ENCODE data around the gene UBE2J2.

The UBE2J2 gene

GRCh38 chr1:1262758-1263157, 10.9 kb downstream of the UBE2J2 start:
- no peak overlapping the region for H3K9ac ChIP-seq
- no peaks in the 10 kb centered on the region for H4K20me1 ChIP-seq (ENCODE audit: insufficient read depth)
- no peaks in the 10 kb centered on the region for H3K27me3 ChIP-seq (ENCODE audit: insufficient read depth, low read depth)
- H3K36me3 ChIP-seq (ENCODE audit: insufficient read depth) = peaks cover 11% of the 10 kb centered on the region; the same call in 1 of the 2 replicates
- TF ChIP-seq CTCF (conservative IDR thresholded peaks at IDR 0.05; ENCODE audit: low read depth, low read length) = no peak
- H3K4me1 ChIP-seq (ENCODE audit: low read depth, poor library complexity, severe bottlenecking) = no peaks in the 10 kb centered on the region
- no peak overlapping the region for H3K4me3 ChIP-seq (IDR thresholded peaks at IDR 0.05; ENCODE audit: insufficient read depth, low read depth, low read length)
- H2AFZ ChIP-seq (ENCODE audit: low read depth) = no peak overlapping the region
- H3K79me2 ChIP-seq (ENCODE audit: insufficient read depth, low read depth) = peaks cover 10% of the 10 kb centered on the region; the same call in 1 of the 2 replicates
- no peak overlapping the region for H3K27ac ChIP-seq
- no peak overlapping the region for H3K4me2 ChIP-seq

GRCh38 chr1:1262071-1262470, 11.6 kb downstream of the UBE2J2 start:
- Histone ChIP-seq H2AFZ (ENCODE audit: low read depth) (no peak overlapping the region), H3K4me3 (IDR thresholded peaks at IDR 0.05; ENCODE audit: insufficient read depth, low read depth, low read length) (no peak overlapping the region), H3K27ac (no peak overlapping the region), H3K27me3 (ENCODE audit: insufficient read depth, low read depth) (no peaks in the 10 kb centered on the region), H3K36me3 (ENCODE audit: insufficient read depth) (peaks cover 11% of the 10 kb centered on the region; the same call in 1 of the 2 replicates), H3K79me2 (ENCODE audit: insufficient read depth, low read depth) (peaks cover 3% of the 10 kb centered on the region; the same call in 1 of the 2 replicates), H3K4me1 (ENCODE audit: low read depth, poor library complexity, severe bottlenecking) (no peaks in the 10 kb centered on the region), H3K9ac (no peak overlapping the region), H3K4me2 (no peak overlapping the region), H4K20me1 (ENCODE audit: insufficient read depth) (no peaks in the 10 kb centered on the region)
- TF ChIP-seq CTCF (conservative IDR thresholded peaks at IDR 0.05; ENCODE audit: low read depth, low read length) = no peak

GRCh38 chr1:1260843-1261560, 12.7 kb downstream of the UBE2J2 start:
- Histone ChIP-seq H3K27me3 (ENCODE audit: insufficient read depth, low read depth) (no peaks in the 10 kb centered on the region), H3K4me2 (no peak overlapping the region), H2AFZ (ENCODE audit: low read depth) (no peak overlapping the region), H3K4me1 (ENCODE audit: low read depth, poor library complexity, severe bottlenecking) (no peaks in the 10 kb centered on the region), H3K79me2 (ENCODE audit: insufficient read depth, low read depth) (no peaks in the 10 kb centered on the region; the same call in 1 of the 2 replicates), H3K27ac (no peak overlapping the region), H3K4me3 (IDR thresholded peaks at IDR 0.05; ENCODE audit: insufficient read depth, low read depth, low read length) (no peak overlapping the region), H3K36me3 (ENCODE audit: insufficient read depth) (peaks cover 7% of the 10 kb centered on the region; the same call in 1 of the 2 replicates), H4K20me1 (ENCODE audit: insufficient read depth) (no peaks in the 10 kb centered on the region), H3K9ac (no peak overlapping the region)
- no peak for TF ChIP-seq CTCF (conservative IDR thresholded peaks at IDR 0.05; ENCODE audit: low read depth, low read length)

- no peak overlapping the region for H2AFZ ChIP-seq (ENCODE audit: low read depth)
- H3K4me1 ChIP-seq (ENCODE audit: low read depth, poor library complexity, severe bottlenecking) = no peaks in the 10 kb centered on the region
- TF ChIP-seq CTCF (conservative IDR thresholded peaks at IDR 0.05; ENCODE audit: low read depth, low read length) = no peak
- H3K9ac ChIP-seq = no peak overlapping the region
- H3K4me3 ChIP-seq (IDR thresholded peaks at IDR 0.05; ENCODE audit: insufficient read depth, low read depth, low read length) = no peak overlapping the region
- H3K79me2 ChIP-seq (ENCODE audit: insufficient read depth, low read depth) = no peaks in the 10 kb centered on the region; the same call in 1 of the 2 replicates
- no peak overlapping the region for H3K4me2 ChIP-seq
- H3K36me3 ChIP-seq (ENCODE audit: insufficient read depth) = peaks cover 7% of the 10 kb centered on the region; the same call in 1 of the 2 replicates
- no peak overlapping the region for H3K27ac ChIP-seq
- no peaks in the 10 kb centered on the region for H4K20me1 ChIP-seq (ENCODE audit: insufficient read depth)
- no peaks in the 10 kb centered on the region for H3K27me3 ChIP-seq (ENCODE audit: insufficient read depth, low read depth)
These were observed 13.6 kb downstream of the UBE2J2 start for GRCh38 chr1:1259951-1260600.
